Endothelial cell of umbilical vein (primary cell): ENCODE data around the gene DNAH11. TPM values are rescaled to one million over a fixed set of nuclear protein-coding genes. Genes with fewer than 3 reads are reported as not detected.

Experiments used
- BruUV-seq: library from RNA; stranded (reverse); fragments of 400-500 nt; replicated peaks from 2 replicates; lab custom pipeline; 2021; lab: Mats Ljungman, UMichigan
- CTCF ChIA-PET: fragments of 300-600, 350-600 bp; sonication (Branson Sonifier 250); formaldehyde crosslinking; loops from one replicate; lab custom pipeline; 2021; ENCODE audit warnings: antibody characterized with exemption, inconsistent platforms; lab: Charles Lee
- POLR2A ChIA-PET: fragments of 300-600, 350-600 bp; sonication (Branson Sonifier 250); formaldehyde crosslinking; loops from one replicate; lab custom pipeline; 2021; ENCODE audit warnings: antibody characterized with exemption, inconsistent platforms; lab: Charles Lee
- DNase-seq: peaks from one replicate; pipeline ENCODE4 v3.0.0-alpha.2; 2011; ENCODE audit warnings: low read depth, low spot score
- FAIRE-seq: peaks from 2 replicates; lab custom pipeline; 2011; peaks lifted over from hg19 to GRCh38; lab: Jason Lieb, UNC
- H2AFZ ChIP-seq: 2 replicates; pipeline ENCODE4 v1.6.0; 2012; ENCODE audit warnings: low read depth, low read length, control low read depth, inconsistent platforms
- H3K27ac ChIP-seq: 2 replicates; pipeline ENCODE4 v1.5.1; 2011; ENCODE audit warnings: low read depth, mild to moderate bottlenecking, control low read depth, low read length, moderate library complexity; ENCODE audit not compliant: insufficient read depth
- H3K27me3 ChIP-seq, 2 experiments: 2 replicates each; pipeline versions ENCODE4 v1.6.0 to v1.6.1; 2011; ENCODE audit warnings: low read length in 2 of 2, mixed read lengths in 1 of 2; ENCODE audit not compliant: control insufficient read depth in 2 of 2, insufficient read depth in 2 of 2
- H3K36me3 ChIP-seq, 2 experiments: 2 replicates in 1 of 2; 3 replicates in 1 of 2; pipeline ENCODE4 v1.5.1; 2011; ENCODE audit warnings: low read length in 2 of 2, mild to moderate bottlenecking in 1 of 2, moderate library complexity in 1 of 2; ENCODE audit not compliant: control insufficient read depth in 2 of 2, insufficient read depth in 2 of 2; ENCODE audit errors: extremely low read depth in 1 of 2
- H3K4me1 ChIP-seq: 3 replicates; pipeline ENCODE4 v1.5.1; 2011; ENCODE audit warnings: mild to moderate bottlenecking, low read length; ENCODE audit not compliant: control insufficient read depth, insufficient read depth; ENCODE audit errors: extremely low read depth
- H3K4me2 ChIP-seq: 2 replicates; pipeline ENCODE4 v1.6.1; 2011; ENCODE audit warnings: low read length, control low read depth, mixed read lengths; ENCODE audit not compliant: insufficient read depth
- H3K4me3 ChIP-seq, 3 experiments: fragments of 200-600 bp in 1 of 3; sonication (generic), shearing (Covaris generic) in 1 of 3; replicated peaks in 1 of 3; 2 replicates each; pipeline ENCODE4 v1.5.1; 2011 to 2016; ENCODE audit warnings: control low read depth in 3 of 3, low read length in 3 of 3, mild to moderate bottlenecking in 2 of 3, inconsistent platforms in 1 of 3, low read depth in 1 of 3, moderate library complexity in 1 of 3; ENCODE audit not compliant: insufficient read depth in 1 of 3
- H3K79me2 ChIP-seq: 2 replicates; pipeline ENCODE4 v1.6.0; 2012; ENCODE audit warnings: low read length, inconsistent platforms; ENCODE audit not compliant: control insufficient read depth, insufficient read depth
- H3K9ac ChIP-seq: replicated peaks from 2 replicates; pipeline ENCODE3; 2011; ENCODE audit warnings: low read length, control low read depth; ENCODE audit not compliant: insufficient read depth; ENCODE audit errors: extremely low read depth
- H3K9me1 ChIP-seq: replicated peaks from 3 replicates; pipeline ENCODE4 v1.6.0; 2011; ENCODE audit warnings: mild to moderate bottlenecking, low read length; ENCODE audit not compliant: control insufficient read depth, insufficient read depth; ENCODE audit errors: extremely low read depth
- H3K9me3 ChIP-seq: replicated peaks from 2 replicates; pipeline ENCODE4 v1.5.1; 2012; ENCODE audit warnings: low read length, inconsistent platforms; ENCODE audit not compliant: control insufficient read depth, insufficient read depth
- H4K20me1 ChIP-seq: replicated peaks from 2 replicates; pipeline ENCODE3; 2011; ENCODE audit warnings: mild to moderate bottlenecking, low read length; ENCODE audit not compliant: control insufficient read depth, insufficient read depth; ENCODE audit errors: extremely low read depth
- EZH2 ChIP-seq: IDR thresholded peaks from 2 replicates; pipeline ENCODE4 v1.6.1; 2012; ENCODE audit warnings: borderline replicate concordance, low read depth, mild to moderate bottlenecking, moderate library complexity, low read length, inconsistent platforms; ENCODE audit not compliant: severe bottlenecking
- FOS ChIP-seq: IDR thresholded peaks from 2 replicates; pipeline ENCODE4 v1.6.1; 2011; ENCODE audit warnings: mild to moderate bottlenecking, low read length, moderate library complexity, borderline replicate concordance; ENCODE audit not compliant: insufficient read depth
- GATA2 ChIP-seq: IDR thresholded peaks from 2 replicates; pipeline ENCODE4 v1.7.0; 2011; ENCODE audit warnings: low read depth, mild to moderate bottlenecking, moderate library complexity, mixed read lengths, low read length; ENCODE audit not compliant: insufficient read length, insufficient read depth
- JUN ChIP-seq: IDR thresholded peaks from 2 replicates; pipeline ENCODE4 v1.6.1; 2011; ENCODE audit warnings: borderline replicate concordance, low read depth; ENCODE audit not compliant: insufficient read length, insufficient read depth
- MYC ChIP-seq: IDR thresholded peaks from one replicate; pipeline ENCODE4 v1.6.1; 2011; ENCODE audit warnings: mild to moderate bottlenecking, low read depth, low read length
- POLR2A ChIP-seq: IDR thresholded peaks from 2 replicates; pipeline ENCODE4 v1.6.1; 2012; ENCODE audit warnings: low read depth, mild to moderate bottlenecking, control low read depth, low read length
- POLR2AphosphoS5 ChIP-seq: IDR thresholded peaks from 2 replicates; pipeline ENCODE4 v1.6.1; 2012; ENCODE audit warnings: low read depth, mild to moderate bottlenecking, control low read depth, low read length, moderate library complexity; ENCODE audit not compliant: insufficient read depth
- dilution Hi-C: fragments of 300-500 bp; cut with MboI; formaldehyde crosslinking; loops from one replicate; pipeline ENCODE4 v1.15.0; 2019; ENCODE audit warnings: low sequenced_read_pairs; ENCODE audit not compliant: extremely low pct_ligation_motif_present
- intact Hi-C: fragments of 100-400 bp; cut with micrococcal nuclease; formaldehyde crosslinking; loops from one replicate; pipeline ENCODE4 v1.10.0; 2022
- polyA plus RNA-seq, 4 experiments: library from polyadenylated mRNA; depleted of rRNA in 3 of 4; stranded (reverse) in 3 of 4; unstranded in 1 of 4; fragments of >200 nt; gene quantifications; 2 replicates each; pipeline versions ENCODE4 v1.2.1 to v1.2.3, GENCODE V29; 2011 to 2012; ENCODE audit warnings: missing spikeins in 1 of 4
- total RNA-seq: library from RNA; stranded (reverse); gene quantifications from 2 replicates; pipeline ENCODE4 v1.2.3, GENCODE V29; 2021
- TF ChIP-seq, protein P1 (sequence below): IDR thresholded peaks from 2 replicates; pipeline ENCODE4 v1.6.1; 2011; ENCODE audit not compliant: insufficient read depth, insufficient read length
- TF ChIP-seq, protein P2 (sequence below), 2 donors: IDR thresholded peaks; 1 replicate in 1 of 2; 2 replicates in 1 of 2; pipeline ENCODE4 v1.5.1; 2011; ENCODE audit warnings: low read length in 2 of 2, mild to moderate bottlenecking in 2 of 2, moderate library complexity in 2 of 2, control low read depth in 1 of 2, inconsistent platforms in 1 of 2, low read depth in 1 of 2; ENCODE audit not compliant: insufficient read depth in 1 of 2; ENCODE audit errors: extremely low read depth in 1 of 2

Gene DNAH11
- total and polyA plus RNA-seq, 2 donors (not counting 3 experiments of a cell fraction or from before 2014, with no cell fraction given) = 0.69 to 0.91 TPM

DNA sequence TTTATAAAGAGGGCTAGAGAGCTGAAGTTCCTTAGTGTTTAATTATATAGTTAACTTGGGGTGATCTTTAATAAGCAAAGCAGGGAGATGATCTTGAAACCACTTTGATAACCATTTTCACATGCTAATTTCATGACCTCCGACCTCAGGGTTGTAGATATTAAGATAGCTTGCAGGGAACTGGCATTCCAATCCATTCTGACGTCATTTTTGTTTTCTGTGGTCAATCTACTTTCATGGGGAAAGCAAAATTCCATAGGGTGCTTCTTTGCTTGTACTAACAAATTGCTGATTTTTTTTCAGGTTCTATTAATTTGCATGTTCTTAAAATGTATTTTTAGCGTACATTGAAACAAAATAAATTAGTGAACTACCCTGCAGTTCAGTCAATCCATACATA lies 263.5 kb downstream of the DNAH11 start:
- DNase-seq (no peak), FAIRE-seq (no peak)
- no peak overlapping the region for H2AFZ ChIP-seq
- H4K20me1 ChIP-seq = no peaks in the 10 kb centered on the region
- POLR2A ChIA-PET = no interaction called here
- H3K9me1 ChIP-seq = no peaks in the 10 kb centered on the region
- H3K4me2 ChIP-seq = no peak overlapping the region
- no peaks in the 10 kb centered on the region for H3K36me3 ChIP-seq
- no peak overlapping the region for H3K4me3 ChIP-seq
- dilution Hi-C loops (no loop called here), intact Hi-C loops (no loop called here)
- H3K27me3 ChIP-seq = peaks cover 0 to 5% of the 10 kb centered on the region in 2 experiments
- H3K9me3 ChIP-seq = no peaks in the 10 kb centered on the region
- H3K79me2 ChIP-seq = no peaks in the 10 kb centered on the region
- H3K9ac ChIP-seq = no peak overlapping the region
- BruUV-seq = no TSS peak
- TF ChIP-seq JUN (no peak), GATA2 (no peak), EZH2 (no peak), FOS (no peak), MYC (no peak), POLR2A (no peak), POLR2AphosphoS5 (no peak)
- TF ChIP-seq, protein P1, sequence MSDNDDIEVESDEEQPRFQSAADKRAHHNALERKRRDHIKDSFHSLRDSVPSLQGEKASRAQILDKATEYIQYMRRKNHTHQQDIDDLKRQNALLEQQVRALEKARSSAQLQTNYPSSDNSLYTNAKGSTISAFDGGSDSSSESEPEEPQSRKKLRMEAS = no peak
- TF ChIP-seq, protein P2, sequence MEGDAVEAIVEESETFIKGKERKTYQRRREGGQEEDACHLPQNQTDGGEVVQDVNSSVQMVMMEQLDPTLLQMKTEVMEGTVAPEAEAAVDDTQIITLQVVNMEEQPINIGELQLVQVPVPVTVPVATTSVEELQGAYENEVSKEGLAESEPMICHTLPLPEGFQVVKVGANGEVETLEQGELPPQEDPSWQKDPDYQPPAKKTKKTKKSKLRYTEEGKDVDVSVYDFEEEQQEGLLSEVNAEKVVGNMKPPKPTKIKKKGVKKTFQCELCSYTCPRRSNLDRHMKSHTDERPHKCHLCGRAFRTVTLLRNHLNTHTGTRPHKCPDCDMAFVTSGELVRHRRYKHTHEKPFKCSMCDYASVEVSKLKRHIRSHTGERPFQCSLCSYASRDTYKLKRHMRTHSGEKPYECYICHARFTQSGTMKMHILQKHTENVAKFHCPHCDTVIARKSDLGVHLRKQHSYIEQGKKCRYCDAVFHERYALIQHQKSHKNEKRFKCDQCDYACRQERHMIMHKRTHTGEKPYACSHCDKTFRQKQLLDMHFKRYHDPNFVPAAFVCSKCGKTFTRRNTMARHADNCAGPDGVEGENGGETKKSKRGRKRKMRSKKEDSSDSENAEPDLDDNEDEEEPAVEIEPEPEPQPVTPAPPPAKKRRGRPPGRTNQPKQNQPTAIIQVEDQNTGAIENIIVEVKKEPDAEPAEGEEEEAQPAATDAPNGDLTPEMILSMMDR (IDR thresholded peaks at IDR 0.05; ENCODE audit: extremely low read depth in 1 of 2, insufficient read depth in 1 of 2, low read depth in 1 of 2, low read length in 2 of 2) = no peak
- CTCF ChIA-PET = no interaction called here
- H3K4me1 ChIP-seq = no peaks in the 10 kb centered on the region
- no peak overlapping the region for H3K27ac ChIP-seq
